ENCODE results near the gene CYRIA.

GRCh38 chr2:16661526-16661925 is 4.1 kb downstream of the CYRIA start:
- no peak for TF ChIP-seq CTCF (IDR thresholded peaks at IDR 0.05; ENCODE audit: insufficient read depth, low read length, poor library complexity, severe bottlenecking)
- TF ChIP-seq EZH2phosphoT487 (conservative IDR thresholded peaks at IDR 0.05; ENCODE audit: low read length) = no peak
